ENCODE measurements around the gene FAM234B. TPM values are rescaled to one million over a fixed set of nuclear protein-coding genes. Genes with fewer than 3 reads are reported as not detected.

FAM234B gene
- total RNA-seq, 2 experiments from 2014 or later: 10.0 to 10.7 TPM

DNA sequence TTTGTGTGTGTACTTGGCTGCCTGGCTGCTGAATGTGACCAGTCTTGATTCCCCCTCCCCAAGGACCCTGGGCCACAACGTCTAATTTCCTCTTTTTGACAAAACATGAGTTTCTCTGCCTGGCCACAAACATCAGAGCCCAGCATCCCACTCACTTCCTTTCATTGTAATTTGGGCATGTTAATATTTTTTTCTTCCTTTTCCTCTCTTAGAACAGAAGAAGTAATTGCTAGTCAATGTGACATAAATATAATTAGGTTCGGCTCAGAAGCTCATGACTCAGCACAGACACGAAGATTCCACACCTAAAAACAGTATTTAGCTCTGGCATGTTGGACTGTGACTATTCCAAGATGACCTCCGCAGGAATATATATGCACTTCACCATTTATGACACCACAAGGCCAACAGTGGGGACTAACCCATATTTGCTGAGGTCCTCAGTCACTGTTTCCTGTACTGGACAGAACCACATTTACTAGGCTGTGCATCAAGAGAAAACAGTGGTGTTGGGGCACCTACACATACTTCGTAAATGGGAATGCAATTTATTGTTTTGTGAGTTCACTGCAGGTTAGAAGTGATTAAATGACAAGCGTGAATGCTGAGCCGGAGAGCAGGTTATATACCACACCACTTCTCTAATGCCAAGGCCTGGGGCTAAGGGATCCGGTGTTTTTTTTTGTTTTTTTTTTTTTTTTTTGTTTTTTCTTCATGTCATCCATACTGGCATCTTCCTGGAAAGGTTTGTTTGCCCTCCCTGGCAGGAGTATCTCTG is 55.1 kb downstream of the FAM234B start:
- POLR2A ChIA-PET: interaction anchor here (1.3 kb wide), 1 partner anchor 97 kb away, joined by 5 read pairs; no protein-coding TSS in a partner anchor
- CTCF ChIA-PET: interaction anchor here (0.9 to 5.9 kb wide), 14 partner anchors 8 to 183 kb away, joined by 3 to 150 read pairs (median 4); partner anchors contain the start of gene EMP1
- Mint-ChIP-seq H3K36me3 (ENCODE audit: low read depth) (no peaks in the 10 kb centered on the region), H3K27ac (peak overlapping the region; percentile 57), H3K27me3 (no peaks in the 10 kb centered on the region), H3K4me3 (no peak overlapping the region), H3K9me3 (no peaks in the 10 kb centered on the region), H3K4me1 (ENCODE audit: low read depth) (peaks cover 55% of the 10 kb centered on the region)
- intact Hi-C loops (cut with micrococcal nuclease): loop anchor here (5.0 kb wide), 1 partner anchor 182 kb away; no protein-coding TSS in a partner anchor
- DNase-seq (peak; percentile 17), ATAC-seq (no peak)
- TF ChIP-seq, protein P1, sequence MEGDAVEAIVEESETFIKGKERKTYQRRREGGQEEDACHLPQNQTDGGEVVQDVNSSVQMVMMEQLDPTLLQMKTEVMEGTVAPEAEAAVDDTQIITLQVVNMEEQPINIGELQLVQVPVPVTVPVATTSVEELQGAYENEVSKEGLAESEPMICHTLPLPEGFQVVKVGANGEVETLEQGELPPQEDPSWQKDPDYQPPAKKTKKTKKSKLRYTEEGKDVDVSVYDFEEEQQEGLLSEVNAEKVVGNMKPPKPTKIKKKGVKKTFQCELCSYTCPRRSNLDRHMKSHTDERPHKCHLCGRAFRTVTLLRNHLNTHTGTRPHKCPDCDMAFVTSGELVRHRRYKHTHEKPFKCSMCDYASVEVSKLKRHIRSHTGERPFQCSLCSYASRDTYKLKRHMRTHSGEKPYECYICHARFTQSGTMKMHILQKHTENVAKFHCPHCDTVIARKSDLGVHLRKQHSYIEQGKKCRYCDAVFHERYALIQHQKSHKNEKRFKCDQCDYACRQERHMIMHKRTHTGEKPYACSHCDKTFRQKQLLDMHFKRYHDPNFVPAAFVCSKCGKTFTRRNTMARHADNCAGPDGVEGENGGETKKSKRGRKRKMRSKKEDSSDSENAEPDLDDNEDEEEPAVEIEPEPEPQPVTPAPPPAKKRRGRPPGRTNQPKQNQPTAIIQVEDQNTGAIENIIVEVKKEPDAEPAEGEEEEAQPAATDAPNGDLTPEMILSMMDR (IDR thresholded peaks at IDR 0.05): no peak

DNA sequence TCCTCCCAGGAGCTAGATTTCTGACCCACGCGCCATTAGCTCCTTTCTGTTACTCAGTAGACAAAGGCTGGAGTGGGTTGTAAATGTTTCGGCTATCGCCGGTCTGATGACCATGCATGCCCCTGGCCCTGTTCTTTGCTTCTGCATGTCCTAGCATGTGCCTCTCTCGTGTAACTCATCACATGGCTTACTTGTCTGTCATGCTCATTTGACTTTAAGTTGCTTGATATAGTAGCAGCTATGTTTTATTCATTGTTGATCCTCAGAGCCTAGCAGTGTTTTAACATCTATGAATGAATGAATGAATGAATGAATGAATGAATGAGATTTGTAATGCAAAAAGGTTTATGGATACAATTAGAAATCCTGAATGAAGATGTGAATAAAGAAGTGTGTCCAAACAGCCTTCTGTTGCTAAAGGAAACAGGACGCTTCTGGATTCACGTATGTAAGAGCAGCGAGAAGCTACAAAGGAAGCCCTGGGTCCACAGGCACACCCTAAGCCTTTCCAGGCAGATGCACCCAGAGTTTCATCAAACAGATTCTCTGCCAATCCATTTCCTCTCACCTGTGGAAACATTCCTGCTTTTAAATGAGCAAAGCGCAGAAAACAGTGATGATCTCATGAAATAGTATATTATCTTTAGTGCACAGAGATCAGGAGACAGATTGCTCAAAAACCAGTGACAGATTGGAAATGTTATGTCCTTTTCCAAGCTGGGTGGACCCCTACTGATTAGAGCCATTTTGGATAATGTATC is 55.8 kb downstream of the FAM234B start:
- no peak for ATAC-seq
- H3K27me3 Mint-ChIP-seq: no peaks in the 10 kb centered on the region
- no peak for DNase-seq
- POLR2A ChIA-PET: interaction anchor here (1.0 to 1.3 kb wide), 2 partner anchors 96 to 112 kb away, joined by 3 to 5 read pairs; no protein-coding TSS in a partner anchor
- H3K27ac Mint-ChIP-seq: peak overlapping the region; percentile 76
- H3K4me3 Mint-ChIP-seq: peak overlapping the region; percentile 60
- TF ChIP-seq, protein P1 (IDR thresholded peaks at IDR 0.05): no peak
- intact Hi-C loops (cut with micrococcal nuclease): loop anchor here (5.0 kb wide), 1 partner anchor 183 kb away; no protein-coding TSS in a partner anchor
- CTCF ChIA-PET: interaction anchor here (1.1 to 5.9 kb wide), 10 partner anchors 9 to 184 kb away, joined by 3 to 150 read pairs (median 4); partner anchors contain the start of gene EMP1
- H3K36me3 Mint-ChIP-seq (ENCODE audit: low read depth): no peaks in the 10 kb centered on the region
- H3K4me1 Mint-ChIP-seq (ENCODE audit: low read depth): peaks cover 47% of the 10 kb centered on the region
- no peaks in the 10 kb centered on the region for H3K9me3 Mint-ChIP-seq

DNA sequence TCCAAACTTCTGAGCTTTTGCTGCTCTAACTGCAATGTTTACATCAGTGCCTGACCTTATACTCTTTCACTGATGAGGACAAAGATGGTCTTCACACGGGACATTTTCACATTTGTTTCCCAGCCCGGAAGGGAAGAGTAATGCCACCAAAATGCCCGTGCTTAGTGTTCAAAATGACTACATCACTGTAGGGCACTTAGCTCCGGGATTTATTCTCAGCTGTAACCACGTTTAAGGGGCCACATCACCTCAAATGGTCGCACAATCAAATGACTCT is 56.4 kb downstream of the FAM234B start:
- no peaks in the 10 kb centered on the region for H3K36me3 Mint-ChIP-seq (ENCODE audit: low read depth)
- peak overlapping the region; percentile 76 for H3K27ac Mint-ChIP-seq
- CTCF ChIA-PET: interaction anchor here (1.3 to 5.9 kb wide), 5 partner anchors 101 to 184 kb away, joined by 3 to 150 read pairs (median 10); no protein-coding TSS in a partner anchor
- POLR2A ChIA-PET: interaction anchor here (0.8 to 1.3 kb wide), 3 partner anchors 11 to 111 kb away, joined by 3 to 5 read pairs (median 3); no protein-coding TSS in a partner anchor
- no peaks in the 10 kb centered on the region for H3K9me3 Mint-ChIP-seq
- TF ChIP-seq, protein P1 (IDR thresholded peaks at IDR 0.05): no peak
- H3K27me3 Mint-ChIP-seq: no peaks in the 10 kb centered on the region
- H3K4me1 Mint-ChIP-seq (ENCODE audit: low read depth): peaks cover 47% of the 10 kb centered on the region
- DNase-seq (no peak), ATAC-seq (no peak)
- H3K4me3 Mint-ChIP-seq: peak overlapping the region; percentile 60
- intact Hi-C loops (cut with micrococcal nuclease): no loop called here

DNA sequence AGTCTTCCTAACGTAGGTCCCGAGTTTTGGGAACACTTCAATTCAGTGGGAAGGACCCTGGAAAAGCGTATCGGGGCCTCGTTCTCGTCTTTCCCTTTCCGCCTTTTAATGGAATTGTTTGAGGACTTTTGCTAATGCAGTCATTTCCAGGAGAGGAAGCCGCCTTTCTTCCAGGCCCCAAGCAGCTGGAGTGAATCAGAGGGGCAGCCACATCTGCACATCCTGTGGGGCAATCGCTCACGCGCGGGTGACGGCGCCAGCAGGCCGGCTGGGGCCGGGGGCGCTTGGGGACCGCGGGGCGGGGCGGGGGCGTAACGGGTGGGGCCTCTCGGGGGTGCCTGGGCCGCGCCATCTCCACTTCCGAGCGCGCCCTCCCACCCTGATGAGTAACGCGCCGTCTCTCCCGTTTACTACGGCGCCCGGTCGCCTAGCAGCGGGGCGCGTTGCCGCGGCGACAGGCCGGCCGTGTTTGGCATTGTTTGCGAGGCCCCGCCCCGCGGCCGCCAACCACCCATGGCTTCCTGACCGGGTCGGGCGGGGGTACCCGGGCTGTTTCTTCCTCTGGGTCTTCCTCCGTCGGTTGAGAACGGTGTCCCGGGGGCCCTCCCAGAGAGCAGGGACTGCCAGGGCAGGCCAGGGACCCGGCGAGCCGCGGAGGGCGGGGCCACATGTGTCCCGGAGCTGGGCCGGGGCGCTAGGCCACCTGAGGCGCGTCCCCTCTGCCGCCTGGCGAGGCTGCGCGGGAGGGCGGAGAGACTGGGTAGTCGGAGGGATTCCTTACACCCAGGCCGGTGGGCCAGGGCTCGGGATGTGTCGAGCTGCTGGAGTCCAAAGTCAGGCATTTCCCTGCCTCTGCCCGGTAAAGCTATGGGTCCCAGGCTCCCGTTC is 56.9 kb downstream of the FAM234B start:
- intact Hi-C loops (cut with micrococcal nuclease): no loop called here
- peaks cover 47% of the 10 kb centered on the region for H3K4me1 Mint-ChIP-seq (ENCODE audit: low read depth)
- ChIA-PET CTCF (interaction anchor here (1.1 to 5.9 kb wide), 8 partner anchors 52 to 314 kb away, joined by 3 to 150 read pairs (median 5); no protein-coding TSS in a partner anchor), POLR2A (interaction anchor here (0.8 to 1.3 kb wide), 5 partner anchors 11 to 111 kb away, joined by 3 to 5 read pairs (median 3); no protein-coding TSS in a partner anchor)
- peak; percentile 86 for ATAC-seq
- no peaks in the 10 kb centered on the region for H3K36me3 Mint-ChIP-seq (ENCODE audit: low read depth)
- no peaks in the 10 kb centered on the region for H3K27me3 Mint-ChIP-seq
- H3K4me3 Mint-ChIP-seq: peak overlapping the region; percentile 60
- no peaks in the 10 kb centered on the region for H3K9me3 Mint-ChIP-seq
- peak; percentile 94 for DNase-seq
- TF ChIP-seq, protein P1 (IDR thresholded peaks at IDR 0.05): no peak
- peak overlapping the region; percentile 76 for H3K27ac Mint-ChIP-seq

All from activated CD8-positive, alpha-beta T cell treated with anti-CD3 and anti-CD28 coated beads for 36 hours (primary cell).